Chondrocyte (in vitro differentiated cells): ENCODE results near the gene PCNP. TPM values are rescaled to one million over a fixed set of nuclear protein-coding genes. Genes with fewer than 3 reads are reported as not detected.

Experiments used
- DNase-seq: peaks from one replicate; pipeline ENCODE4 v3.0.0; 2021; ENCODE audit warnings: mixed read lengths, low spot score
- H3K27ac Mint-ChIP-seq: one replicate; pipeline ENCODE4 v1.8.0; 2021; ENCODE audit warnings: mild to moderate bottlenecking, moderate library complexity, mixed read lengths; ENCODE audit not compliant: unreplicated experiment
- H3K27me3 Mint-ChIP-seq: 2 replicates; pipeline ENCODE4 v1.8.0; 2021; ENCODE audit warnings: low read depth, mixed read lengths
- H3K36me3 Mint-ChIP-seq: 2 replicates; pipeline ENCODE4 v1.8.0; 2021; ENCODE audit warnings: low read depth, mixed read lengths
- H3K4me1 Mint-ChIP-seq: 2 replicates; pipeline ENCODE4 v1.8.0; 2021; ENCODE audit warnings: low read depth, mild to moderate bottlenecking, mixed read lengths
- H3K4me3 Mint-ChIP-seq: one replicate; pipeline ENCODE4 v1.8.0; 2021; ENCODE audit warnings: mild to moderate bottlenecking, moderate library complexity, mixed read lengths; ENCODE audit not compliant: unreplicated experiment
- H3K9me3 Mint-ChIP-seq: 2 replicates; pipeline ENCODE4 v1.8.0; 2021; ENCODE audit warnings: low read depth, mixed read lengths
- long read RNA-seq: library from polyadenylated mRNA; stranded (forward); transcript quantifications from one replicate; pipeline ENCODE4 v2.0.0, GENCODE V29; 2021
- total RNA-seq: library from RNA; stranded (reverse); gene quantifications from 3 replicates; pipeline ENCODE4 v1.2.1, GENCODE V29; 2021
- TF ChIP-seq, protein P1 (sequence below): fragments of 200-600 bp; sonication (generic); IDR thresholded peaks from 2 replicates; pipeline ENCODE4 v1.5.0; 2021; ENCODE audit warnings: antibody characterized with exemption, mild to moderate bottlenecking, moderate library complexity

Gene PCNP, protein sequence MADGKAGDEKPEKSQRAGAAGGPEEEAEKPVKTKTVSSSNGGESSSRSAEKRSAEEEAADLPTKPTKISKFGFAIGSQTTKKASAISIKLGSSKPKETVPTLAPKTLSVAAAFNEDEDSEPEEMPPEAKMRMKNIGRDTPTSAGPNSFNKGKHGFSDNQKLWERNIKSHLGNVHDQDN
- 128 to 145 TPM (median 139 TPM) in 3 replicates for total RNA-seq
- long read RNA-seq, transcript PCNP-204 (4 exons, 2,028 nt): minor isoform, 13 of 303 reads
- long read RNA-seq, transcript PCNP-201 (5 exons, 2,342 nt): minor isoform, 119 of 303 reads
- long read RNA-seq, transcript PCNP-202 (5 exons, 2,165 nt): major isoform, 133 of 303 reads
- long read RNA-seq, partial matches to known transcripts: 2 of 303 reads
- long read RNA-seq, other reads (novel, unspliced or antisense): 30 of 303 reads

DNA sequence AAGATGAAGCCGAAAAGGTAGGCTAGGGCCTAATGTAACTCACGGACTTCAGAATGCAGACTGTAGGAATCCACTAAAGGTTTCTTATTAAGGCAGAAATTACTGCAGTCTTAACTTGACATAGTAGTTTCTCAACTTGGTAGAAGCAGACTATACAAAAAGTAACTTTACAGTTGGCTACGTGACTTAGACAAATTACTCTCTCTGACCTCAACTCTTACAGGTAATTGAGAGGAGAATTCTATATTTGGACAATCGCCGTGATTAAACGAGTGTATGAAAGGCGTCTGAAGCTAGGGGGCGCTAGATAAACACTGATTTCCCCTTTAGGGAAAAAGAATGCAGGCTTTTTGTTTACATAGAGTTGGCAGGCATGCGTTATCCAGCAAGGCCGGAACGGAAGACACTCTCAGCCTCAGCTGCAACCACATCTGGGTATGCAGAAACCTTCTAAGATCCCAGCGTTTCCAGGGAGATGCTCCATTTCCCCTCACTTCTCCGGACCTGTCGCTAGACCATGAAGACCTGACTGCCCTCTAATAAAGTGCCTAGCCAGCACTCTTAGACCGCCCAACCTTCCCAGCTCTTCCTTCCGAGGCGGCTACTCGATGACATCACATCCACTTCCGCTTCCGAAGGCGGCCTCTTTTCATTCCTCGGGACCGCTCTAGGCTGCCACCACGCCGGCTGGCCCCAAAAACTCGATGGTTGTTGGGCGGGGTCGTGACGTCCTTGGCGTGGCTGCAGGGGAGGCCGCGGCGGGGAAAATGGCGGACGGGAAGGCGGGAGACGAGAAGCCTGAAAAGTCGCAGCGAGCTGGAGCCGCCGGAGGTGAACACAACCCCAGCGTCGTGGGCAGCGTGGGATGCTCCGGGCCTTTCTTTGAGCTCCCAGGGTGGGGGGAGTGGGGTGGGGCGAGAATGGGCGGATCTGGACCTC is at the start of gene PCNP:
PCNP (plus strand) TSS at position 732 of the 939 bp plus-strand sequence; CDS start at position 768, 36 bp downstream.
- peaks cover 4% of the 10 kb centered on the region for H3K36me3 Mint-ChIP-seq
- TF ChIP-seq, protein P1, sequence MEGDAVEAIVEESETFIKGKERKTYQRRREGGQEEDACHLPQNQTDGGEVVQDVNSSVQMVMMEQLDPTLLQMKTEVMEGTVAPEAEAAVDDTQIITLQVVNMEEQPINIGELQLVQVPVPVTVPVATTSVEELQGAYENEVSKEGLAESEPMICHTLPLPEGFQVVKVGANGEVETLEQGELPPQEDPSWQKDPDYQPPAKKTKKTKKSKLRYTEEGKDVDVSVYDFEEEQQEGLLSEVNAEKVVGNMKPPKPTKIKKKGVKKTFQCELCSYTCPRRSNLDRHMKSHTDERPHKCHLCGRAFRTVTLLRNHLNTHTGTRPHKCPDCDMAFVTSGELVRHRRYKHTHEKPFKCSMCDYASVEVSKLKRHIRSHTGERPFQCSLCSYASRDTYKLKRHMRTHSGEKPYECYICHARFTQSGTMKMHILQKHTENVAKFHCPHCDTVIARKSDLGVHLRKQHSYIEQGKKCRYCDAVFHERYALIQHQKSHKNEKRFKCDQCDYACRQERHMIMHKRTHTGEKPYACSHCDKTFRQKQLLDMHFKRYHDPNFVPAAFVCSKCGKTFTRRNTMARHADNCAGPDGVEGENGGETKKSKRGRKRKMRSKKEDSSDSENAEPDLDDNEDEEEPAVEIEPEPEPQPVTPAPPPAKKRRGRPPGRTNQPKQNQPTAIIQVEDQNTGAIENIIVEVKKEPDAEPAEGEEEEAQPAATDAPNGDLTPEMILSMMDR: peak; percentile 100
- H3K4me1 Mint-ChIP-seq: peaks cover 40% of the 10 kb centered on the region
- peak; percentile 99 for DNase-seq
- H3K4me3 Mint-ChIP-seq: peak within 1 kb of the TSS; percentile 97
- peak within 1 kb of the TSS; percentile 100 for H3K27ac Mint-ChIP-seq
- no peaks in the 10 kb centered on the region for H3K9me3 Mint-ChIP-seq
- H3K27me3 Mint-ChIP-seq: no peaks in the 10 kb centered on the region

DNA sequence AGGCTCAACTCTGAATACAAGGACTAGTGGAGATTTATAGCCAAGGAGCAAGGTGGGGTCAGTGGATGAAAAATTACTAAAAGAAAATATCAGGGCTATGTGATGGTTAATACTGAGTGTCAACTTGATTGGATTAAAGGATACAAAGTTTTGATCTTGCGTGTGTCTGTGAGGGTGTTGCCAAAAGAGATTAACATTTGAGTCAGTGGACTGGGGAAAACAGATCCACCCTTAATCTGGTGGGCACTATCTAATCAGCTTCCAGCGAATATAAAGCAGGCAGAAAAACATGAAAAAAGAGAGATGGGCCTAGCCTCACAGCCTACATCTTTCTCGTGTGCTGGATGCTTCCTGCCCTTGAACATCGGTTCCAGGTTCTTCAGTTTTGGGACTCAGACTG is 46.5 kb upstream of the PCNP start:
- H3K9me3 Mint-ChIP-seq: peaks cover 6% of the 10 kb centered on the region
- DNase-seq: no peak
- TF ChIP-seq, protein P1: no peak
- H3K4me3 Mint-ChIP-seq: no peak overlapping the region
- H3K36me3 Mint-ChIP-seq: no peaks in the 10 kb centered on the region
- no peak overlapping the region for H3K27ac Mint-ChIP-seq
- no peaks in the 10 kb centered on the region for H3K4me1 Mint-ChIP-seq
- H3K27me3 Mint-ChIP-seq: peaks cover 2% of the 10 kb centered on the region

DNA sequence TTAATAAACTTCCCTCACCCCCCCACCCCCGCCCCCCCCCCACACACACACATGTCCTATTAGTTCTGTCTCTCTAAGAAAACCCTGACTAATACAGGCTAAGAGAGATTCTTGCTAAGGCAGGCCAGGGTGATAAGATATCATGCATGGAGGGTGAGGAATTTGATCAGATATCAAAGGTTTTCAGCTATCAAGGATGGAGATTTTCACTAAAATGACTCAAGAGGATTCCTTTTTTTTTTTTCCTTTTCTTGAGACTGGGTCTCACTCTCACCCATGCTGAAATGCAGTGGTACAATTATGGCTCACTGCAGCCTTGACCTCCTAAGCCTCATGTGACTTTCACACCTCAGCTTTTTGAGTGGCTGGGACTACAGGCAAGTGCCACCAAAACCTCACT is 46.1 kb upstream of the PCNP start:
- Mint-ChIP-seq H3K36me3 (no peaks in the 10 kb centered on the region), H3K4me3 (no peak overlapping the region), H3K27ac (no peak overlapping the region), H3K4me1 (no peaks in the 10 kb centered on the region), H3K9me3 (peaks cover 6% of the 10 kb centered on the region), H3K27me3 (peaks cover under 1% of the 10 kb centered on the region)
- TF ChIP-seq, protein P1: no peak
- DNase-seq: no peak

DNA sequence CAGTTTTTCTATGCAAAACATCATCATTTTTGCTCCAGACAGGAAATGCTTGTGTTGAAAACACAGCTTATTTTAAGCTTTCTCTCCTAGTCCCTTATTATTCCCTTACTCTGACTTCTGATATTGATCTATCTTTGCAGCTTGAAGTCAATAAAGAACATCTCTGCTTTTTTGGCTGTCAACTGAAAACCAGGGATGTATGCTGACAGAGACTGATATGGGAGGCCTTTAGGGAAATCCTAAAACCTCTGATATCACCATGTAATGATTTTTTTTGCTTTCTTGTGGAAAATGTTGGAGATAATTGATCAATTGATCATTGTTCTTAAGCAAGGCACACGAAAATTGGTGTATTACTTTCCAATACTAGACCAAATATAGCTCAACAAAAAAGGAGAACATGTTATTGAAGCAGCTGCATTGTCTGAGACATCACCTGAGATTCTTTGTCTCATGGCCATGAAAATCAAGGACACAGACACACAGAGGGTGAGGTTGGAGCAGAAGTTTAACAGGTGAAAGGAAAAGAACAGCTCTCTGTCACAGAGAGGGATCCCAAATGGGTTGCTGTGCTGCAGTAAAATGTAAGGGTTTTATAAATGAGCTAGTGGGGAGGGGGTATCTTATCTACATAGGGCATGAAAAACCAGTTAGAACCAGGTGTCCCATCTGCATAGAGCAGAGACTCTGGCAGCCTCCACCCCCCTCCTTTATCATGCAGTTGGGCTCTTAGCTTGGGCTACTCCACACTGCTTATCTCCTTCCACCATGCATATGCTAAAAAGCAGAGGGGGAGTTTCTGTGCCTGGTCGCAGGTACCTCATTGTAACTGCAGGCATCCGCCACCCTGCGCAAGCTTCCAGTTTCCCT is 43.9 kb upstream of the PCNP start:
- no peak for DNase-seq
- H3K27ac Mint-ChIP-seq: no peak overlapping the region
- TF ChIP-seq, protein P1: no peak
- no peak overlapping the region for H3K4me3 Mint-ChIP-seq
- peaks cover 3% of the 10 kb centered on the region for H3K9me3 Mint-ChIP-seq
- H3K4me1 Mint-ChIP-seq: no peaks in the 10 kb centered on the region
- H3K27me3 Mint-ChIP-seq: peaks cover 5% of the 10 kb centered on the region
- no peaks in the 10 kb centered on the region for H3K36me3 Mint-ChIP-seq
